Endothelial cell of hepatic sinusoid (primary cell): ENCODE measurements around the gene ZNF775.

Experiments
- in situ Hi-C: cut with HindIII; loops from 2 replicates; pipeline ENCODE4 v1.10.0; 2017; ENCODE audit warnings: low sequenced_read_pairs

Gene ZNF775

GRCh38 chr7:150344299-150344698, 34.8 kb upstream of the ZNF775 start:
- in situ Hi-C loops = loop anchor here (5.0 kb wide), 1 partner anchor 63 kb away; a partner anchor contains a TSS

GRCh38 chr7:150345012-150345411, 34.1 kb upstream of the ZNF775 start:
- in situ Hi-C loops = no loop called here

- in situ Hi-C loops = no loop called here
Measured at GRCh38 chr7:150346922-150347321, 32.2 kb upstream of the ZNF775 start.

- in situ Hi-C loops = no loop called here
Measured at GRCh38 chr7:150351587-150352194, 27.4 kb upstream of the ZNF775 start.

GRCh38 chr7:150355666-150356059, 23.5 kb upstream of the ZNF775 start:
- in situ Hi-C loops = no loop called here

- in situ Hi-C loops = no loop called here
Measured at GRCh38 chr7:150356265-150356897, 22.7 kb upstream of the ZNF775 start.

GRCh38 chr7:150357270-150357669, 21.9 kb upstream of the ZNF775 start:
- in situ Hi-C loops = no loop called here

- in situ Hi-C loops = no loop called here
Measured at GRCh38 chr7:150357771-150358427, 21.2 kb upstream of the ZNF775 start.

GRCh38 chr7:150358433-150358832, 20.7 kb upstream of the ZNF775 start:
- in situ Hi-C loops = no loop called here

GRCh38 chr7:150358988-150359621, 20.0 kb upstream of the ZNF775 start:
- in situ Hi-C loops = no loop called here

GRCh38 chr7:150359622-150360362, 19.3 kb upstream of the ZNF775 start:
- in situ Hi-C loops = loop anchor here (5.0 kb wide), 1 partner anchor 63 kb away; no protein-coding TSS in a partner anchor

- in situ Hi-C loops = loop anchor here (5.0 kb wide), 1 partner anchor 62 kb away; no protein-coding TSS in a partner anchor
Measured at GRCh38 chr7:150360363-150361058, 18.6 kb upstream of the ZNF775 start.

GRCh38 chr7:150361402-150361801, 17.7 kb upstream of the ZNF775 start:
- in situ Hi-C loops = loop anchor here (5.0 kb wide), 1 partner anchor 61 kb away; no protein-coding TSS in a partner anchor

GRCh38 chr7:150361807-150362621, 17.1 kb upstream of the ZNF775 start:
- in situ Hi-C loops = loop anchor here (5.0 kb wide), 1 partner anchor 60 kb away; no protein-coding TSS in a partner anchor

- in situ Hi-C loops = loop anchor here (5.0 kb wide), 1 partner anchor 59 kb away; no protein-coding TSS in a partner anchor
Measured at GRCh38 chr7:150363370-150363769, 15.8 kb upstream of the ZNF775 start.

GRCh38 chr7:150363872-150364271, 15.3 kb upstream of the ZNF775 start:
- in situ Hi-C loops = loop anchor here (5.0 kb wide), 1 partner anchor 58 kb away; no protein-coding TSS in a partner anchor

- in situ Hi-C loops = no loop called here
Measured at GRCh38 chr7:150365194-150365593, 13.9 kb upstream of the ZNF775 start.

GRCh38 chr7:150365673-150366398, 13.3 kb upstream of the ZNF775 start:
- in situ Hi-C loops = no loop called here
